ENCODE measurements around the gene TTLL13.
A peak's percentile ranks its signal among the peaks of the same experiment; 100 is the strongest.

Gene TTLL13

DNA sequence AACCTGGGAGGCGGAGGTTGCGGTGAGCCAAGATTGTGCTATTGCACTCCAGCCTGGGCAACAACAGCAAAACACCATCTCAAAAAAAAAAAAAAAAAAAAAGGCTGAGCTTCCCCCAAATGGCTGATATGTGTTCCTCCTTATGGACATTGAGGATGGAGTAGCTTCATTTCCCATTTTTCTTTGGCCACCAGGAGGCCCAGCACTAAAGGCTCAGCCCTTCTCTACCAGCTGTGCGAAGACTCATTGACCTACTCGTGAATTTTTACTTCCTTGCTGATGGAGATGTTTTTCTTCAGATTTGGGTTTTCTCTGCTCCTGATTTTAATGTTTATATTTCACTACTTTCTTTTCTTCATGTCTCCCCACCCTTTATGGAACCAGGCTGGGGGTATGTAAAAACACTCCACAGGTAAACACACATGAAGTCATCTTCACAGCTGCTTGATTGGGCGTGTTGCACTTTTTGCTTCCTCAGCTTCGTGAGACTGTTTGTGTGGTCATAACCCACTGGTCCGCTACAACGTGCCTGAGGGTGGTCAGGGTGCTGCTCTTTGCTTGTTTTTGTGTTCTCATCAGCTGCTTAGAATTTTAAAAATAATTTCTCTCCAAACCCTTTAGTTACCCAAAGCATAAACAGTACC is 34.7 kb upstream of the TTLL13 start:
- DNase-seq (ENCODE audit: low read depth), result no peak
- H3K4me3 ChIP-seq (ENCODE audit: low read length), result no peak overlapping the region
- TF ChIP-seq, protein P1, sequence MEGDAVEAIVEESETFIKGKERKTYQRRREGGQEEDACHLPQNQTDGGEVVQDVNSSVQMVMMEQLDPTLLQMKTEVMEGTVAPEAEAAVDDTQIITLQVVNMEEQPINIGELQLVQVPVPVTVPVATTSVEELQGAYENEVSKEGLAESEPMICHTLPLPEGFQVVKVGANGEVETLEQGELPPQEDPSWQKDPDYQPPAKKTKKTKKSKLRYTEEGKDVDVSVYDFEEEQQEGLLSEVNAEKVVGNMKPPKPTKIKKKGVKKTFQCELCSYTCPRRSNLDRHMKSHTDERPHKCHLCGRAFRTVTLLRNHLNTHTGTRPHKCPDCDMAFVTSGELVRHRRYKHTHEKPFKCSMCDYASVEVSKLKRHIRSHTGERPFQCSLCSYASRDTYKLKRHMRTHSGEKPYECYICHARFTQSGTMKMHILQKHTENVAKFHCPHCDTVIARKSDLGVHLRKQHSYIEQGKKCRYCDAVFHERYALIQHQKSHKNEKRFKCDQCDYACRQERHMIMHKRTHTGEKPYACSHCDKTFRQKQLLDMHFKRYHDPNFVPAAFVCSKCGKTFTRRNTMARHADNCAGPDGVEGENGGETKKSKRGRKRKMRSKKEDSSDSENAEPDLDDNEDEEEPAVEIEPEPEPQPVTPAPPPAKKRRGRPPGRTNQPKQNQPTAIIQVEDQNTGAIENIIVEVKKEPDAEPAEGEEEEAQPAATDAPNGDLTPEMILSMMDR (IDR thresholded peaks at IDR 0.05; ENCODE audit: insufficient read depth, low read depth, low read length, missing control alignments), result peak; percentile 50

DNA sequence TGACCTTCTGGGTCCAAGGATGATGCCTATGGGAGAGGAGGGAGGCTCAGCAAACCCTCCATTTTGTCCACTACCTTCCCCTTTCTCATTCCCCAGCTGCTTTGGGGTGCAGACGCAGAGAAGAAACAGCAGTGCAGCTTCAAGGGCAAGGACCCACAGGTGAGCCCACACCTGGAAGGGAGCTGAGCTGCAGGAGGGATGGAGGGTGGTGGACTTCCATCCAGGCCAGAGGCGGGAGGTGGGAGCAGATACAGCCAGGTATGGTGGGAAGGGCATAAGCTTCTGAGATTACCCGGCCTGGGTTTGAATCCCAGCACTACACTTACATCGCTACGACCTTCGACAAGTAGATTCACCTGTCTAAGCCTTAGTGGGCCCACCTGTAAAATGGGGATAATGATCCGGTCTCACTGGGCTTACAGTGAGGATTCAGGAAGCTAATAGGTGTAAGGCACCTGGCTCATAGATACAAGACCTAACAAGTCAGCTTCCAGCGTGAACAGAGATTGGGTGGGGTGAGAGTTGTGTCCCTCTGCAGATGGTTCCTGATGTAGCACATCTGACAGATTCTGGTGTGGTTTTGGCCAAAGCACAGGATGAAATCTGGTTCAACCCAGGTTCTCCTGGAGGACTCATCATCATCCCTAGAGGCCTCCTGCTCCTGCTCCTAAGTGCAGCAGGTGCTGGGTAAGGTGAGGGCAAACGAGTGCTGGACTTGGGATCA is 31.5 kb upstream of the TTLL13 start:
- no peak for DNase-seq (ENCODE audit: low read depth)
- TF ChIP-seq, protein P1 (IDR thresholded peaks at IDR 0.05; ENCODE audit: insufficient read depth, low read depth, low read length, missing control alignments), result no peak
- H3K4me3 ChIP-seq (ENCODE audit: low read length), result no peak overlapping the region

DNA sequence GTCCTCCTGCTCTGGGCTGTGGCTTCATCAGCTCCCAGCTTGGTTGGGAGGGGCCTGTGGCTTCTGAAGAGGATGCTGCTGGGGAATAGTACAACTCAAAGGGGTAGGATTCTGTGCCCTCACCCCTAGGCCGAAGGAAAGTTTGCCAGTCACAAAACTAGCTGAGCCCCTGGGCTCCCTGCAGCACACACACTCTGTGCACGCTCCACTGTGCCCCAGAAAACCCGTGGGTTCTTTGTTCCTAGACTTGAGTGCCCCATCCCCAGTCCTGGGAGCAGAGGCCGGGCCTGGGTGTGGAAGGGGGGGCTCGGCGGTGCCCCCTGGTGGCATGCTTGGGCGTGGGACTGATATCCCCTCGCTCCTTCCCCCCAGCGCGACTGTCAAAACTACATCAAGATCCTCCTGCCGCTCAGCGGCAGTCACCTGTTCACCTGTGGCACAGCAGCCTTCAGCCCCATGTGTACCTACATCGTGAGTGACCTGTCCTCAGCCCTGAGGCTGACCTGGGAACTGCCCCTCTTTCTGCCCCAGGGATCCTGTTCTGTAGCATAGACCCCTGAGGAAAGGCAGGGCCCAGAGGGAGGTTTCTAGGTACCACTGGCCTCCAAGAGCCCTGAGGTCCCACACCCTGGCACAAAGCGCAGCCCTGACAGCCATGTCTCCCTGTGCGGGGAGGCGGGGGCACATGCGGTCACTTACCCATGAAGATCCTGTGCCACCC is 29.8 kb upstream of the TTLL13 start:
- no peak overlapping the region for H3K4me3 ChIP-seq (ENCODE audit: low read length)
- no peak for DNase-seq (ENCODE audit: low read depth)
- TF ChIP-seq, protein P1 (IDR thresholded peaks at IDR 0.05; ENCODE audit: insufficient read depth, low read depth, low read length, missing control alignments), result peak; percentile 48

DNA sequence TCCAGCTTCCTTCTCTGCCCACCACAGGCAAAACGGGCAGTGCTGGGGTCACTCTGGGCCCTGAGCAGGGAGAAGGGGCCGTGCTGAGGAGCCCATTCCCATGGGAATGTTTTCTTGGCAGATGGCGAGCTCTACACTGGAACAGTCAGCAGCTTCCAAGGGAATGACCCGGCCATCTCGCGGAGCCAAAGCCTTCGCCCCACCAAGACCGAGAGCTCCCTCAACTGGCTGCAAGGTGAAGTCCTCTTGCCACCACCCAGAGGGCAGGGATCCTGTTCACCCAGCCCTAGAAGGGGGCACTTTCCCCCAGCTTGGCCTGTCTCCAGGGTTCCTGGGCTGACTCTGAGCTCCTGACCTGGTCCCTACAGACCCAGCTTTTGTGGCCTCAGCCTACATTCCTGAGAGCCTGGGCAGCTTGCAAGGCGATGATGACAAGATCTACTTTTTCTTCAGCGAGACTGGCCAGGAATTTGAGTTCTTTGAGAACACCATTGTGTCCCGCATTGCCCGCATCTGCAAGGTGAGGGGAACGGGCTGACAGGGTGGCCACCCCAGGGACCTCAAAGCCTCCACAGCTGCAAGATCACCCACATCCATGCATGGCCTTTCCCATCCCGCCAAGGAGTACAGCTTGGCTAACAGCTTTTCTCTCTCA is 28.0 kb upstream of the TTLL13 start:
- peak; percentile 62 for DNase-seq (ENCODE audit: low read depth)
- TF ChIP-seq, protein P1 (IDR thresholded peaks at IDR 0.05; ENCODE audit: insufficient read depth, low read depth, low read length, missing control alignments), result peak; percentile 64

DNA sequence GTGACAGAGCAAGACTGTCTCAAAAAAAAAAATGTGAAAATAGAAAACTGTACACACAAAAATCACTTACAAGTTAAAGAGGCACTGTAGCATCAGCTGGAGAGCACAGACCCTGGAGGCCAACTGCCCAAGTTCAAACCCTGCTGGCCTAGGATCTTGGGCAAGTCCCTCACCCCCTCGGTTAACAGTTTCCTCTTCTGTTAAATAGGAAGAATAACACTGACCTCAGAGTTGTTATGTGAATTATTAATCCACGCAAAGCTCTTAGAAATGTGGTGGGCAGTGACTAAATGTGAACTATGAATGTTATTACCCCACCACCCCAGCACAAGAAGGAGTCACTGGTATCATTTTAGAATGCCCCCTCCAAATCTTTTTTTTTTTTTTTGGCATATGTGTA is 26.8 kb upstream of the TTLL13 start:
- no peak for DNase-seq (ENCODE audit: low read depth)
- no peak overlapping the region for H3K4me3 ChIP-seq (ENCODE audit: low read length)
- TF ChIP-seq, protein P1 (IDR thresholded peaks at IDR 0.05; ENCODE audit: insufficient read depth, low read depth, low read length, missing control alignments), result no peak

More for the DNA sequence above, 28.0 kb upstream of the TTLL13 start:
- no peak overlapping the region for H3K4me3 ChIP-seq (ENCODE audit: low read length)

DNA sequence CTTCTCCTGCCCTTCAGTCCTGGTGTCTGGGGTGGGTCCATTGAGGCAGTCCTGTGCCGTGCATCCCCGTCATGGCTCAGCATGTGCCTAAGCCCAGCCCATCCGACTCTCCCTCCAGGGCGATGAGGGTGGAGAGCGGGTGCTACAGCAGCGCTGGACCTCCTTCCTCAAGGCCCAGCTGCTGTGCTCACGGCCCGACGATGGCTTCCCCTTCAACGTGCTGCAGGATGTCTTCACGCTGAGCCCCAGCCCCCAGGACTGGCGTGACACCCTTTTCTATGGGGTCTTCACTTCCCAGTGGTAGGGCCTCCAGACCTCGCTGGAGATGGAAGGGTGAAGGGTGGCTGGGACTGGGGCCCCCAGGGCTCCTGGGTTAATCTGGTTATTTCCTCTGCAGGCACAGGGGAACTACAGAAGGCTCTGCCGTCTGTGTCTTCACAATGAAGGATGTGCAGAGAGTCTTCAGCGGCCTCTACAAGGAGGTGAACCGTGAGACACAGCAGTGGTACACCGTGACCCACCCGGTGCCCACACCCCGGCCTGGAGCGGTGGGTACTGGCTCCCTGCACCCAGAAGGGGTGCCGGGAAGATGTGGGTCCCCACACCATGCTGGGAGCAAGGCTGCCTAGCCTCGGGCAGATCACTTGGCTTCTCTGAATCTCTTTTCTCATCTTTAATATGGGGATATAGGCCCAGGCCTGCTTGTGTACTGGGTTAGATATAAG is 25.8 kb upstream of the TTLL13 start:
- TF ChIP-seq, protein P1 (IDR thresholded peaks at IDR 0.05; ENCODE audit: insufficient read depth, low read depth, low read length, missing control alignments), result no peak
- no peak overlapping the region for H3K4me3 ChIP-seq (ENCODE audit: low read length)
- no peak for DNase-seq (ENCODE audit: low read depth)
